Activated naive CD4-positive, alpha-beta T cell treated with anti-CD3 and anti-CD28 coated beads, Interleukin-2, amount 50 U/mL, for 24 hours (primary cell): ENCODE results near the gene PKNOX1.
"Not testable (repeated sequence)": the region's sequence is repeated elsewhere in the genome, so short reads cannot be mapped to it uniquely, and the experiment has no call there.

Experiments
- H3K27ac Mint-ChIP-seq: one replicate; pipeline ENCODE4 v1.8.0; 2021; ENCODE audit warnings: mild to moderate bottlenecking, mixed read lengths
- H3K27me3 Mint-ChIP-seq: one replicate; pipeline ENCODE4 v1.8.0; 2021; ENCODE audit warnings: mixed read lengths
- H3K36me3 Mint-ChIP-seq: one replicate; pipeline ENCODE4 v1.8.0; 2021; ENCODE audit warnings: mixed read lengths
- H3K4me1 Mint-ChIP-seq: one replicate; pipeline ENCODE4 v1.8.0; 2021; ENCODE audit warnings: mixed read lengths
- H3K4me3 Mint-ChIP-seq: one replicate; pipeline ENCODE4 v1.8.0; 2021; ENCODE audit warnings: mild to moderate bottlenecking, mixed read lengths
- H3K9me3 Mint-ChIP-seq: one replicate; pipeline ENCODE4 v1.8.0; 2021; ENCODE audit warnings: mixed read lengths

PKNOX1 gene

DNA sequence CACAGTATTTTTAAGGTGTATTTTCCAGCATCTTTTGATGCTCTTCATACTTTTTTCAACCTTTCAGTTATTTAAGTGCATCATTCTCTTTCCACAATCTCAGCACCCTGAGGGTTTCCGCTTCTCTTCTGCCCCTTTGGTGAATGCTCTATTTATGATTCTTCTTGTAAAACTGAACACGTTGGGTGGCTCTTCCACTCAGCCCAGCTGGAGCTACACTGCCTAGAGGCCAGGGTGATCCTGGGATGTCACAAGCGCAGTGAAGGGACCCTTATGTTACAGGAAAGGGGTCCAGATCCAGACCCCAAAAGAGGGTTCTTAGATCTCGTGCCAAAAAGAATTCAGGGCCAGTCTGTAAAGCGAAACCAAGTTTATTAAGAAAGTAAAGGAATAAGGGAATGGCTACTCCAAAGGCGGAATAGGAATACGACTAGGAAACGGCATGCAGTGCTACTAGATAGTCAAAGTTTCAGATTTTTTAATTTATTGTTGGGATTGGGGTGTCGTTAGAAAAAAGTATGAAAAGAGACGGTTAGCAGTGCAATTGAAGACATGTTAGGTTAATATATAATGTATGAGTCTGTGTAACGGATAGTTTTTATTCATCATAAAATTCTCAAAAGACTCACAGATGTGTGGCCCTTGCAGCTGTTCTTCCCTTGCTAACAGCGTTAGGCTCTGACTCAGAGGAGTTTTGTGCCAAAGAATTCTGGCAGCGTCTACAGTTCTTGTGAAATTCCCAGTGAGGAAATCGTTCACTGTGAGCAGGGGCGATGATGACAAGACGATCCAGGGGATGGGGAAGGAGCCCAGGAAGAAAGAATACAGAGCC lies 34.6 kb upstream of the PKNOX1 start:
- no peaks in the 10 kb centered on the region for H3K4me1 Mint-ChIP-seq
- no peaks in the 10 kb centered on the region for H3K27me3 Mint-ChIP-seq
- H3K36me3 Mint-ChIP-seq = peaks cover 3% of the 10 kb centered on the region
- no peak overlapping the region for H3K4me3 Mint-ChIP-seq
- H3K9me3 Mint-ChIP-seq = no peaks in the 10 kb centered on the region
- no peak overlapping the region for H3K27ac Mint-ChIP-seq

DNA sequence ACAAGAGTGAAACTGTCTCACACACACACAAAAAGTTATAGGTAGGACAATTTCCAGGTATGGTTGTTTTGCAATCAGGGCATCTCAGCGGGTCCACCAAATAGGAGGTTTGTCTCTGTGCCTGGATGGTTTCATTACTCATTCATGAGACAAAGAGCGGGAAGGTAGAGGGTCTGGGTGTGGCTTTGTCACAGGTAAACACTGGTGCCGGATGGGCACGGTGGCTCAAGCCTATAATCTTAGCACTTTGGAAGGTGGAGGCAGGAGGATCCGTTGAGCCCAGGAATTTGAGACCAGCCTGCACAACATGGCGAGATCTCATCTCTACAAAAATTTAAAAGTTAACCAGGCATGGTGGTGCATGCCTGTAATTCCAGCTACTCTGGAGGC lies 32.7 kb upstream of the PKNOX1 start:
- H3K36me3 Mint-ChIP-seq = peaks cover 3% of the 10 kb centered on the region
- no peak overlapping the region for H3K4me3 Mint-ChIP-seq
- H3K4me1 Mint-ChIP-seq = no peaks in the 10 kb centered on the region
- no peaks in the 10 kb centered on the region for H3K9me3 Mint-ChIP-seq
- no peaks in the 10 kb centered on the region for H3K27me3 Mint-ChIP-seq
- H3K27ac Mint-ChIP-seq = no peak overlapping the region

DNA sequence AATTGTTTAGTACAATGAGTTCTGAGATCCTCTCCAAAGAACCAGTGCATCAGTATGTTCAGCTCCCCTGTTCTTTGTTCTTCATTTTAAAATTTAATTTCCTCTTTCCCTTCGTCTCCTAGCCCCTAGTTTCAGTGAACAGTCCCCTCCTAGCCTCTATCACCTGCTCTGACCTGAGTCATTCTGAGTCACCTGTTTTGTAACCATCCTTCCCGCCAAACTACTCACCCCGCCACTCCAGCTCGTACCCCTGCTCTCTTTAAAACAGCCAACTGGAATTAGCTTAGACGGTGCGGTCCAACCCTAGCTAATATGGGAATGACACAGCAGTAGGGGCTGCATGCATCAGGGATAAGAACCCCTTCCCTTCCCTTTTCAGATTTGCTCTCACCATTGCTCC lies 32.1 kb upstream of the PKNOX1 start:
- Mint-ChIP-seq H3K4me1 (no peaks in the 10 kb centered on the region), H3K27me3 (no peaks in the 10 kb centered on the region), H3K36me3 (peaks cover 3% of the 10 kb centered on the region), H3K4me3 (no peak overlapping the region), H3K9me3 (no peaks in the 10 kb centered on the region), H3K27ac (no peak overlapping the region)

DNA sequence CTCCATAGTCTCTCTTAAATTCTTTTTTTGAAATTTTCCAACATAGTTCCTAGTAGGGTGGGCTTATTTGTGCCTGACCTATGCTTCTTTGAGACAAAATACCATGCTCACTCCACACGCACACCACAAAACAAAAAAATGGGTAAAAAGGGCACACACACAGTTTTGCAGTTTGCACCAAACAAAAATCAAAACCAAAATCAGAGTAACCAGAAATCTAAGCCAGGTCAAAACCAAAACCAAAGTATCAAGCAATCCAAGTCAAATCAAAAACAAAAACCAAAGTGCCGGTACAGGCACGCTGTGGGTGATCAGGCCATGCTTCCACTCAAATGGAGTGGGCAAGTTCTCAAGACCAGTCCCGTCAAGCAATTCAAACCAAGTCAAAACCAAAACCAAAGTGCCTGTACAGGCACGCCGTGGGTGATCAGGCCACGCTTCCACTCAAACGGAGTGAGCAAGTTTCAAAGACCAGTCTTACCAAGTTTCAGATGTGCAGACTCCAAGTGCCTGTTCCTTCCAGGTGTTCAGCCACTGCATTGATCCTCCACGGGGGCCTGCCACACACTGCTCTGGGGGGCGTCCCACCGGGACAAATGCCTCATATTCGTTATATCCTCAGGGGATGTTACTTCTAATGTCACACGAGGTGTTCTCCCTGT lies 25.1 kb upstream of the PKNOX1 start:
- not testable (repeated sequence) for H3K4me1 Mint-ChIP-seq, H3K4me3 Mint-ChIP-seq, H3K36me3 Mint-ChIP-seq, H3K27ac Mint-ChIP-seq, H3K9me3 Mint-ChIP-seq, H3K27me3 Mint-ChIP-seq

DNA sequence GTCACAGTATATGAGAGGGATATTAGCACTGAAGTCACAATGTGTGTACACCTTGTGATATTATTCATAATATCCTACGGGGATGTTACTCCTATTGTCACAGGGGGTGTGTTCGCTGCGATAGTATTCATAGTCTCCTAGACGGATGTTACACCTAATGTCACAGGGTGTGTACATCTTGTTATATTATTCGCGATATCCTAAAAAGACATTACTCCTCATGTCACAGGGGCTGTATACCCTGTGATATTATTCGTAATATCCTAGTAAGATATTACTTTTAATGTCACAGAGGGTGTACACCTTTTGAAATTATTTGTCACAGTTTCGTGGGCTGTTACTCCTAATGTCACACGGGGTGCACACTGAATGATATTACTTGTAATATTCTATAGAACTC lies 23.2 kb upstream of the PKNOX1 start:
- H3K27me3 Mint-ChIP-seq, H3K27ac Mint-ChIP-seq, H3K4me3 Mint-ChIP-seq: not testable (repeated sequence)

DNA sequence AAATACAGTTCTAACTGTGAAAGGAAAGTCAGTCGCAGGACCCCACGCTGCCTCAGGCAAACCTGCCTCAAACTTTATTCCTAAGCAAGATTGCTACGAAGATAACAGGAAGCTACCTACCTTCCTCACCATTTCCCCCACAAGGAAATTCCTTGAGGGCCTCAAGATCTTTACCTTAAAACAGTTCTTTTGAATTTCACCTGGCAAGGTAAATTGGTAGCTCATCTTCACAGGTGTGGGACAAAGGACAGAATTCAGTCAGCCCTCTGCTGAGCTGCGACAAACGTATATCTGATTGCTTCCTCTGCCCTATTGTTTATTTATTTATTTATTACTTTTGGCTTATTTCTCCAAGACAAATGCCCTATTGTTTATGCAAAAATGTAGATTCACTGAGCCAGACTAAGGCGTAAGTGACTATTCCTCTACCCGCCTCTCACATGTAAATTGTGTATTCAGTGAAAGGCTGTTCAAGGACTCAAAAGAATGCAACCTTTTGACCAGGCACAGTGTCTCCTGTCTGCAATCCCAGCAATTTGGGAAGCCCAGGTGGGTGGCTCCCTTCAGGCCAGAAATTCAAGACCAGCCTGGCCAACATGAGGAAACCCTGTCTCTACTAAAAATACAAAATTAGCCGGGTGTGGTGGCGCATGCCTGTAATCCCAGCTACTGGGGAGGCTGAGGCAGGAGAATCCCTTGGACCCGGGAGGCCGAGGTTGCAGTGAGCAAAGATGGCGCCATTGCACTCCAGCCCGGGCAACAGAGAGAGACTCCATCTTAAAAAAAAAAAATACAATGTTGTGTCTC lies 17.3 kb upstream of the PKNOX1 start:
- no peaks in the 10 kb centered on the region for H3K36me3 Mint-ChIP-seq

More for the DNA sequence above, 23.2 kb upstream of the PKNOX1 start:
- not testable (repeated sequence) for H3K36me3 Mint-ChIP-seq, H3K9me3 Mint-ChIP-seq, H3K4me1 Mint-ChIP-seq

DNA sequence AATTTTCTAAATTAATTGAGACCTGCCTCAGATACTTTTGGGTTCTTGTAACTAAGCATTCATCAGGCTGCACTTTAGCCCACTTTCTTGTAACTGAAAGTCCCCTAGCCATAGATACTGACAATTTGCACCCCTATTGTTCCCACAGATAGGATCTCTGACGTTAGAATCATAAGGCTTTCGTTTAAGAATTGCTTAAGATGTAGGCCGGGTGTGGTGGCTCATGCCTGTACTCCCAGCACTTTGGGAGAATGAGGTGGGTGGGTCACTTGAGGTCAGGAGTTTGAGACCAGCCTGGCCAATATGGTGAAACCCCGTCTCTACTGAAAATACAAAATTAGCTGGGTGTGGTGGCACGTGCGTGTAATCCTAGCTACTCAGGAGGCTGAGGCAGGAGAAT lies 16.2 kb upstream of the PKNOX1 start:
- not testable (repeated sequence) for H3K4me3 Mint-ChIP-seq, H3K27me3 Mint-ChIP-seq, H3K9me3 Mint-ChIP-seq, H3K36me3 Mint-ChIP-seq, H3K4me1 Mint-ChIP-seq, H3K27ac Mint-ChIP-seq

More for the DNA sequence above, 17.3 kb upstream of the PKNOX1 start:
- Mint-ChIP-seq H3K4me3 (no peak overlapping the region), H3K27ac (no peak overlapping the region), H3K27me3 (no peaks in the 10 kb centered on the region), H3K4me1 (no peaks in the 10 kb centered on the region), H3K9me3 (no peaks in the 10 kb centered on the region)

DNA sequence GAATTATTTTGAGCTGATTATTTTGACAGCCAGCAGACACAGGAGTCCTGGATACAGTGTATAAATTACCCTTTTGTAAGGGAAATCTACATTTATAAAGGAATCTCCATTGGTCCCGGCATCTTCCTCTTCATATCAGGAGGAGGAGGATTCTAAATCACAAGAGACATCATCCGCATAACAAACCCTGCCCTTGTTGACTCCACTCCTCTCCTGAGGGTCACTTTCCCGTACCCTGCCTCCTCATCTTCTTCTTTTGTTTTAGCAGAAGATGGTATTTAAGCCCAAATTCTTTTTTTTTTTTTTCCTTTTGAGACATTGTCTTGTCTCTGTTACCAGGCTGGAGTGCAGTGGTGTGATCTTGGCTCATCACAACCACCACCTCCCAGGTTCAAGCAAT lies 14.6 kb upstream of the PKNOX1 start:
- H3K9me3 Mint-ChIP-seq = no peaks in the 10 kb centered on the region
- no peak overlapping the region for H3K27ac Mint-ChIP-seq
- H3K36me3 Mint-ChIP-seq = no peaks in the 10 kb centered on the region
- H3K4me3 Mint-ChIP-seq = no peak overlapping the region
- no peaks in the 10 kb centered on the region for H3K4me1 Mint-ChIP-seq
- H3K27me3 Mint-ChIP-seq = no peaks in the 10 kb centered on the region

DNA sequence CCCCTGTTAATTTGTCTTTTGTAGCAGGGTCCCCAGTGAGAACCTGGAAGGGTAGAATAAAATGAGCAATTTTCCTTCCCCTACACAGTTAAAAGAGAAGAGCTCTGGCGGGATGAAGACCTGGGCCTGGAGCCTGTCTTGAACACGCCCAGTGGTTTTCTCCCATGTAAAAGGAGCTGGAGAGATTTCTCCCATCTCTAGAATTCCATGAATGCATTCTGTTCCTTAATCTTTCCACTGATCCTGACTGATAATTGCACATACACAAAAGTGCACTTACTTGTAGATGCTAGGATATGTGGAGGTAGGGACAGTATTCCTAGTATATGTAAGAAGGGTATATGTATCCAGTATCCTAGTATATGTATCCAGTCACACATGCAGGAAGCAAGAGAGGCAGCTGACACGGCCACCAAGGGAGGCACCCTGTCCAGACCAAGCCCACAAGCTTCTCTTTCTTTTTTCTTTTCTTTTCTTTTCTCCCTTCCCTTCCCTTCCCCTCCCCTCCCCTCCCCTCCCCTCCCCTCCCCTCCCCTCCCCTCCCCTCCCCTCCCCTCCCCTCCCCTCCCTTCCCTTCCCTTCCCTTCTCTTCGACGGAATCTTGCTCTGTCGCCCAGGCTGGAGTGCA lies 11.9 kb upstream of the PKNOX1 start:
- H3K27ac Mint-ChIP-seq = no peak overlapping the region
- no peaks in the 10 kb centered on the region for H3K27me3 Mint-ChIP-seq
- H3K36me3 Mint-ChIP-seq = no peaks in the 10 kb centered on the region

DNA sequence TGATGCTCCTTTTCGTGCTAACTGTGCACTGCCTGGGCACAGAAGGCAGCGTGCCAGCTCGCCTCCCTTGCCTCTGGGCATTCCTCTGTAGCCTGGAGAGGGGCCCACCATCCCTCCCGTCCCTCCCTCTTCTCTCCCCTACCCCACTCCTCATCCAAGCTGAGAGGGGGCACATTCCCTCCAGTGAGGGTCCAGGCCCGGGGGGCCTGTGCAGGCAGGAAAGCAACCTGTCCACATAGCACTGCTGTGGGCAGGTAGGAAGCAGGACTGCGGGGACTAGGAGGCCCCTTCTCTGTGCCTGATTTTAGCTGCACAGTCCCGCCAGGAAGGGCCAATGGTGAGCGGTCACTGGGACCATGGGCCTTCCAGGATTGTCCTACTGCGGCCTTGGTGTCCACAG lies 10.3 kb upstream of the PKNOX1 start:
- no peaks in the 10 kb centered on the region for H3K9me3 Mint-ChIP-seq
- H3K4me3 Mint-ChIP-seq = no peak overlapping the region
- no peaks in the 10 kb centered on the region for H3K4me1 Mint-ChIP-seq
- no peak overlapping the region for H3K27ac Mint-ChIP-seq
- H3K36me3 Mint-ChIP-seq = no peaks in the 10 kb centered on the region
- no peaks in the 10 kb centered on the region for H3K27me3 Mint-ChIP-seq

More for the DNA sequence above, 11.9 kb upstream of the PKNOX1 start:
- Mint-ChIP-seq H3K4me1 (no peaks in the 10 kb centered on the region), H3K9me3 (no peaks in the 10 kb centered on the region), H3K4me3 (no peak overlapping the region)

DNA sequence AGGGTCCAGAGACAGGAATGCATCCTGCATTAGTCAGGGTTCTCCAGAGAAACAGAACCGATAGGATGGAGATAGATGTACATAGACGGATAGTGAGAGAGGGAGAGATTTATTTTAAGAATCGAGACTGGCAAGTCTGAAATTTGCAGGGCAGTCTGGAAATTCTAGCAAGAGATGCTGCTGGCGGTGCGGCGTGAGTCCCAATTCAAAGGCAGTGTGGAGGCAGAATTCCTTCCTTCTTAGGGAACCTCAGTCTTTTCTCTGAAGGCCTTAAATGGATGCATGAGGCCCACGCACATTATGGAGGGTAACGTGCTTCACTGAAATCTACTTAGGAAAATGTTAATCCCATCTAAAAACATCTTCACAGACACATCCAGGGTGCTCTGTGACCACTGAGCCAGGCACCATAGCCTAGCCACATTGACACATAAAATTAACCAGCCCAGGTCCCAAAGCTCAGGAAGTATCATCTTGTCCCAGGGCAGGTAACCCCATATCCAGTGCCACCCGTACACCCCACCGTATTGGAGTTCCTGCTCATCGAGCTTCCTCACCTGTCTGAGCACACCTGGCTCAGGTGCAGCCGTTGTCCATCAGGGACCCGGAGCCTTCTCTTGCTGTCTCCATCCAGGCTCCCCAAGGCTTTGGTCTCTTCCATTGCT lies 9.7 kb upstream of the PKNOX1 start:
- no peaks in the 10 kb centered on the region for H3K36me3 Mint-ChIP-seq

DNA sequence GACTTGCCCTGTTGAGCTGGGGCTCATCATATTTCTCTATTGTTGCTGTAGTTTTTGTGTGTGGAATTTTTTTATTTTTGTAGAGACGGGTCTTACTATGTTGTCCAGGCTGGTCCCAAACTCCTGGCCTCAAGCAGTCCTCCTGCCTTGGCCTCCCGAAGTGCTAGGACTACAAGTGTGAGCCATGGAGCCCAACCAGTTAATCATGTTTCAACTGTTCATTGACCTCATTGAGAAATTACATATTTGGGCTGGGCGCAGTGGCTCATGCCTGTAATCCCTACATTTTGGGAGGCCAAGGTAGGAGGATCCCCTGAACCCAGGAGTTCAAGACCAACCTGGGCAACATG lies 9.2 kb upstream of the PKNOX1 start:
- Mint-ChIP-seq H3K27ac (peak overlapping the region; percentile 4), H3K4me1 (no peaks in the 10 kb centered on the region), H3K27me3 (no peaks in the 10 kb centered on the region), H3K9me3 (no peaks in the 10 kb centered on the region), H3K36me3 (no peaks in the 10 kb centered on the region), H3K4me3 (no peak overlapping the region)

More for the DNA sequence above, 9.7 kb upstream of the PKNOX1 start:
- Mint-ChIP-seq H3K9me3 (no peaks in the 10 kb centered on the region), H3K4me1 (no peaks in the 10 kb centered on the region), H3K4me3 (no peak overlapping the region), H3K27me3 (no peaks in the 10 kb centered on the region), H3K27ac (peak overlapping the region; percentile 4)

DNA sequence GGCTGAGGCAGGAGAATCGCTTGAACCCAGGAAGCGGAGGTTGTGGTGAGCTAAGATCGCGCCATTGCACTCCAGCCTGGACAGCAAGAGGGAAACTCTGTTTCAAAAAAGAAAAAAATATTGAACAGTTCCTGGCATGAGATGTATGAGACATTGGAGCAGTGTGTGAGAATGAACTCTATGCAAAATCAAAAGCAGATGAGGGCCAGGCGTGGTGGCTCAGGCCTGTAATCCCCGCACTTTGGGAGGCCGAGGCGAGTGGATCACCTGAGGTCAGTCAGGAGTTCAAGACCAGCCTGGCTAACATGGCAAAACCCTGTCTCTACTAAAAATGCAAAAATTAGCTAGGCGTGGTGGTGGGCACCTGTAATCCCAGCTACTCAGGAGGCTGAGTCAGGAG lies 6.7 kb upstream of the PKNOX1 start:
- H3K27me3 Mint-ChIP-seq, H3K36me3 Mint-ChIP-seq, H3K4me1 Mint-ChIP-seq, H3K27ac Mint-ChIP-seq, H3K4me3 Mint-ChIP-seq, H3K9me3 Mint-ChIP-seq: not testable (repeated sequence)

DNA sequence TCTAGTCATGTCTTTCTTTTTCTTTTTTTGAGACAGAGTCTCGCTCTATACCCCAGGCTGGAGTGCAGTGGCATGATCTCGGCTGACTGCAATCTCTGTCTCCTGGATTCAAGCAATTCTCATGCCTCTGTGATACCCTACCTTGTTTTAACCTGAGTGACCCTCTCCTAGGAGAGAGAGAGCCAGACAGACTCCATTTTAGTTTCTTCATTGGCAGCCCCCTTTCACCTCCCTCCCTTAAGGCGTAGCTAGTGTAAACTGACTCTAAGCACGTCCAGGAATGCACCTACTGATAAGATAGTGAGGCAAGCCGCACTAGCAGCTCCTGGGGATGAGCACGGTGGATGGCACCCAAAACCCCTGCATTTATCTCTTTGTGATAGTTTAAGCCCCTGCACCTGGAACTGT lies 5.2 kb upstream of the PKNOX1 start:
- Mint-ChIP-seq H3K27me3 (no peaks in the 10 kb centered on the region), H3K4me1 (peaks cover 7% of the 10 kb centered on the region), H3K27ac (peak overlapping the region; percentile 59), H3K4me3 (no peak overlapping the region), H3K9me3 (no peaks in the 10 kb centered on the region), H3K36me3 (no peaks in the 10 kb centered on the region)

DNA sequence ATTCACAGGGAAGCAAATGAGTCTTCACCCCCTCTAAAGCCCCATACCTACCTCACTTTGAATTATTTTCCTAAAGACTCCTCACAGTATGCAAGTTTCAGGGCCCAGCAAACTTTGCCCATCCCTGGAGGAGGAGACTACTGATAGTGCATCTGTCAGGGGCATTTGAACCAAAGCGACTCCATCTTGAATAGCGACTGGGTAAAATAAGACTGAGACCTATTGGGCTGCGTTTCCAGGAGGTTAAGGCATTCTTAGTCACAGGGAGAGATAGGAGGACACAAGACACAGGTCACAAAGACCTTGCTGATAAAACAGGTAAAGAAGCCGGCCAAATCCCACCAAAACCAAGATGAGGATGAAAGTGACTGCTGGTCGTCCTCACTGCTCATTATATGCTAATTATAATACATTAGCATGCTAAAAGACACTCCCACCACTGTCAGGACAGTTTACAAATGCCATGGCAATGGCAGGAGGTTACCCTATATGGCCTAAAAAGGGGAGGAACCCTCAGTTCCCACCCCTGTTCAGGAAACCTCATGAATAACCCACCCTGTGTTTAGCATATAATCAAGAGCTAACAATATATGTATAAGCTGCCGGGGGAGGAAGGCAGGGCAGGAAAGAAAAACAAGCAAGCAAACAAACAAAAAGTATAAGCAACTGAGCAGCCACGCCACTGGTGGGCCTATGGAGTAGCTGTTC lies 3.3 kb upstream of the PKNOX1 start:
- Mint-ChIP-seq H3K27ac (no peak overlapping the region), H3K36me3 (no peaks in the 10 kb centered on the region), H3K4me3 (no peak overlapping the region), H3K4me1 (peaks cover 11% of the 10 kb centered on the region), H3K27me3 (no peaks in the 10 kb centered on the region), H3K9me3 (no peaks in the 10 kb centered on the region)
